HCT116 (cell line): ENCODE data around the gene CDH2.

ENCODE experiments used
- EGR1 ChIP-seq: IDR thresholded peaks from 2 replicates; pipeline ENCODE4 v1.6.1; 2012; ENCODE audit warnings: low read depth
- EZH2 ChIP-seq: fragments of 200-600 bp; sonication (generic); IDR thresholded peaks from 2 replicates; pipeline ENCODE4 v1.6.1; 2017; ENCODE audit warnings: antibody characterized with exemption, mixed run types
- FOSL1 ChIP-seq: IDR thresholded peaks from 2 replicates; pipeline ENCODE4 v1.6.1; 2012; ENCODE audit warnings: low read depth
- JUND ChIP-seq: IDR thresholded peaks from 2 replicates; pipeline ENCODE4 v1.6.1; 2012
- POLR2A ChIP-seq: IDR thresholded peaks from 2 replicates; pipeline ENCODE4 v1.7.0; 2011; ENCODE audit warnings: borderline replicate concordance; ENCODE audit not compliant: insufficient read depth, insufficient read length; ENCODE audit errors: extremely low read depth
- POLR2AphosphoS5 ChIP-seq: IDR thresholded peaks from 2 replicates; pipeline ENCODE4 v1.6.1; 2011; ENCODE audit warnings: mild to moderate bottlenecking, low read depth, low read length, moderate library complexity
- RAD21 ChIP-seq: IDR thresholded peaks from 2 replicates; pipeline ENCODE4 v1.6.1; 2012; ENCODE audit warnings: low read depth, mild to moderate bottlenecking
- SP1 ChIP-seq: IDR thresholded peaks from 2 replicates; pipeline ENCODE4 v1.6.1; 2012; ENCODE audit warnings: low read depth
- YY1 ChIP-seq: IDR thresholded peaks from 2 replicates; pipeline ENCODE4 v1.6.1; 2011; ENCODE audit warnings: low read length, low read depth, moderate library complexity, mild to moderate bottlenecking; ENCODE audit not compliant: insufficient replicate concordance; ENCODE audit errors: extremely low read depth
- TF ChIP-seq, protein P1 (sequence below): IDR thresholded peaks from 2 replicates; pipeline ENCODE4 v1.6.1; 2012
- TF ChIP-seq, protein P2 (sequence below), 3 experiments: fragments of 200-600 bp in 1 of 3; sonication (generic) in 1 of 3; IDR thresholded peaks in 2 of 3; conservative IDR thresholded peaks in 1 of 3; 2 replicates each; pipeline ENCODE4 v1.5.1; 2012 to 2017; ENCODE audit warnings: low read depth in 2 of 3, low read length in 2 of 3, antibody characterized with exemption in 1 of 3, borderline replicate concordance in 1 of 3, control low read depth in 1 of 3, mild to moderate bottlenecking in 1 of 3, mixed read lengths in 1 of 3, mixed run types in 1 of 3, moderate library complexity in 1 of 3; ENCODE audit not compliant: insufficient read depth in 1 of 3
- TF ChIP-seq, protein P3 (sequence below): IDR thresholded peaks from 2 replicates; pipeline ENCODE4 v1.6.1; 2012
- TF ChIP-seq, protein P4 (sequence below): IDR thresholded peaks from 2 replicates; pipeline ENCODE4 v1.6.1; 2012; ENCODE audit warnings: low read depth

DNA sequence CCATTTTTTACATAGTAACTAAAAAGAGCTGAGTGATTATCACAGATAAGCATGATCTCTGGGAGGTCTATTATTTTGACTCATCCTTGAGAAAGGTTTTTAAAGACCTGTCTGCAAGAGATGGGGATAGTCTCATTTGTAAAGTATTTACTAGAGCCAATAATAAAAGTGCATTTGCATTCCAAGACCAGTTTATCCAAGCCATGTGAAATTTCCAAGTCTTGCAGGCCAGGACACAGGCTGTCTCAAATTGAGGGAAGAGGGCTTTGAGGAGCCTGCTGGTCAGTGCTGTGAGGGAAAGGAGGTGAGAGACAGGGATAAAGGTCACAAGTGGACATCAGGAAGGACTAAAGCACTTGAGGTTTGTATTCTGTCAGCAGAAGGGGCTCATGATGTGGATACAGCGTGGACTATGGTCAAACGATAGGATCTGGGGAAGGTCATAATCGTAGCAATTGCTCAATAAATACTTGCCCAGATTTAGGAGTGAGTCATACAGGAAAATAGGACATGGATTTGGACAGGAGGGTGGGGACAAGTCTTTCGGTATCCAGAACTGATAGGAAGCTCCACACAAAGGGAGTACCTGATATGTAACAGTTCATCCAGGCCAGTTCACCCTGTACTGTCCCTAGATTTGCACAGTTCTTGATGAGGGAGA lies 6.6 kb upstream of the CDH2 start:
- TF ChIP-seq EZH2 (no peak), POLR2A (no peak), POLR2AphosphoS5 (no peak), YY1 (no peak), FOSL1 (no peak), SP1 (no peak), RAD21 (no peak), EGR1 (no peak), JUND (no peak)
- TF ChIP-seq, protein P1, sequence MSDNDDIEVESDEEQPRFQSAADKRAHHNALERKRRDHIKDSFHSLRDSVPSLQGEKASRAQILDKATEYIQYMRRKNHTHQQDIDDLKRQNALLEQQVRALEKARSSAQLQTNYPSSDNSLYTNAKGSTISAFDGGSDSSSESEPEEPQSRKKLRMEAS: no peak
- TF ChIP-seq, protein P2, sequence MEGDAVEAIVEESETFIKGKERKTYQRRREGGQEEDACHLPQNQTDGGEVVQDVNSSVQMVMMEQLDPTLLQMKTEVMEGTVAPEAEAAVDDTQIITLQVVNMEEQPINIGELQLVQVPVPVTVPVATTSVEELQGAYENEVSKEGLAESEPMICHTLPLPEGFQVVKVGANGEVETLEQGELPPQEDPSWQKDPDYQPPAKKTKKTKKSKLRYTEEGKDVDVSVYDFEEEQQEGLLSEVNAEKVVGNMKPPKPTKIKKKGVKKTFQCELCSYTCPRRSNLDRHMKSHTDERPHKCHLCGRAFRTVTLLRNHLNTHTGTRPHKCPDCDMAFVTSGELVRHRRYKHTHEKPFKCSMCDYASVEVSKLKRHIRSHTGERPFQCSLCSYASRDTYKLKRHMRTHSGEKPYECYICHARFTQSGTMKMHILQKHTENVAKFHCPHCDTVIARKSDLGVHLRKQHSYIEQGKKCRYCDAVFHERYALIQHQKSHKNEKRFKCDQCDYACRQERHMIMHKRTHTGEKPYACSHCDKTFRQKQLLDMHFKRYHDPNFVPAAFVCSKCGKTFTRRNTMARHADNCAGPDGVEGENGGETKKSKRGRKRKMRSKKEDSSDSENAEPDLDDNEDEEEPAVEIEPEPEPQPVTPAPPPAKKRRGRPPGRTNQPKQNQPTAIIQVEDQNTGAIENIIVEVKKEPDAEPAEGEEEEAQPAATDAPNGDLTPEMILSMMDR (IDR thresholded peaks at IDR 0.05 in 2 of 3, conservative IDR thresholded peaks at IDR 0.05 in 1 of 3; ENCODE audit: borderline replicate concordance in 1 of 3, insufficient read depth in 1 of 3, low read depth in 2 of 3, low read length in 2 of 3): no peak
- TF ChIP-seq, protein P3, sequence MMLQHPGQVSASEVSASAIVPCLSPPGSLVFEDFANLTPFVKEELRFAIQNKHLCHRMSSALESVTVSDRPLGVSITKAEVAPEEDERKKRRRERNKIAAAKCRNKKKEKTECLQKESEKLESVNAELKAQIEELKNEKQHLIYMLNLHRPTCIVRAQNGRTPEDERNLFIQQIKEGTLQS: no peak
- TF ChIP-seq, protein P4, sequence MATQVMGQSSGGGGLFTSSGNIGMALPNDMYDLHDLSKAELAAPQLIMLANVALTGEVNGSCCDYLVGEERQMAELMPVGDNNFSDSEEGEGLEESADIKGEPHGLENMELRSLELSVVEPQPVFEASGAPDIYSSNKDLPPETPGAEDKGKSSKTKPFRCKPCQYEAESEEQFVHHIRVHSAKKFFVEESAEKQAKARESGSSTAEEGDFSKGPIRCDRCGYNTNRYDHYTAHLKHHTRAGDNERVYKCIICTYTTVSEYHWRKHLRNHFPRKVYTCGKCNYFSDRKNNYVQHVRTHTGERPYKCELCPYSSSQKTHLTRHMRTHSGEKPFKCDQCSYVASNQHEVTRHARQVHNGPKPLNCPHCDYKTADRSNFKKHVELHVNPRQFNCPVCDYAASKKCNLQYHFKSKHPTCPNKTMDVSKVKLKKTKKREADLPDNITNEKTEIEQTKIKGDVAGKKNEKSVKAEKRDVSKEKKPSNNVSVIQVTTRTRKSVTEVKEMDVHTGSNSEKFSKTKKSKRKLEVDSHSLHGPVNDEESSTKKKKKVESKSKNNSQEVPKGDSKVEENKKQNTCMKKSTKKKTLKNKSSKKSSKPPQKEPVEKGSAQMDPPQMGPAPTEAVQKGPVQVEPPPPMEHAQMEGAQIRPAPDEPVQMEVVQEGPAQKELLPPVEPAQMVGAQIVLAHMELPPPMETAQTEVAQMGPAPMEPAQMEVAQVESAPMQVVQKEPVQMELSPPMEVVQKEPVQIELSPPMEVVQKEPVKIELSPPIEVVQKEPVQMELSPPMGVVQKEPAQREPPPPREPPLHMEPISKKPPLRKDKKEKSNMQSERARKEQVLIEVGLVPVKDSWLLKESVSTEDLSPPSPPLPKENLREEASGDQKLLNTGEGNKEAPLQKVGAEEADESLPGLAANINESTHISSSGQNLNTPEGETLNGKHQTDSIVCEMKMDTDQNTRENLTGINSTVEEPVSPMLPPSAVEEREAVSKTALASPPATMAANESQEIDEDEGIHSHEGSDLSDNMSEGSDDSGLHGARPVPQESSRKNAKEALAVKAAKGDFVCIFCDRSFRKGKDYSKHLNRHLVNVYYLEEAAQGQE: no peak
